Suprapubic skin (tissue), 4 donors: ENCODE measurements around the gene ARPP19. TPM values are rescaled to one million over a fixed set of nuclear protein-coding genes. Genes with fewer than 3 reads are reported as not detected.
"Not testable (repeated sequence)": the region's sequence is repeated elsewhere in the genome, so short reads cannot be mapped to it uniquely, and the experiment has no call there.

Source experiments
- DNase-seq, 2 donors: peaks; one replicate each; pipeline ENCODE4 v3.0.0-alpha.2; 2019; ENCODE audit warnings: low spot score in 2 of 2
- H3K27ac ChIP-seq: fragments of 200-600 bp; sonication (generic); one replicate; pipeline ENCODE4 v1.5.1; 2019
- H3K27me3 ChIP-seq: fragments of 200-600 bp; sonication (generic); one replicate; pipeline ENCODE4 v1.5.1; 2019
- H3K36me3 ChIP-seq: fragments of 200-600 bp; sonication (generic); one replicate; pipeline ENCODE4 v1.5.1; 2019
- H3K4me1 ChIP-seq: fragments of 200-600 bp; sonication (generic); one replicate; pipeline ENCODE4 v1.5.1; 2019
- H3K4me3 ChIP-seq: fragments of 200-600 bp; sonication (generic); one replicate; pipeline ENCODE4 v1.5.1; 2019; ENCODE audit warnings: mild to moderate bottlenecking
- H3K9me3 ChIP-seq: fragments of 200-600 bp; sonication (generic); one replicate; pipeline ENCODE4 v1.5.1; 2019
- EP300 ChIP-seq: sonication (generic); formaldehyde crosslinking; IDR thresholded peaks from one replicate; pipeline ENCODE4 v1.6.1; 2017; ENCODE audit warnings: antibody characterized with exemption
- POLR2A ChIP-seq, 2 donors: fragments of 450-650 bp; IDR thresholded peaks; one replicate each; pipeline ENCODE4 v1.6.1; 2017; ENCODE audit warnings: antibody characterized with exemption in 2 of 2, mild to moderate bottlenecking in 2 of 2, moderate library complexity in 2 of 2
- POLR2AphosphoS5 ChIP-seq, 3 donors: sonication (generic); formaldehyde crosslinking; IDR thresholded peaks; one replicate each; pipeline ENCODE4 v1.6.1; 2017; ENCODE audit warnings: antibody characterized with exemption in 3 of 3
- WGBS: methylation state at CpG from one replicate; pipeline ENCODE4 v1.1.5; 2018; 5-methylcytosine and 5-hydroxymethylcytosine counted together
- total RNA-seq, 4 donors: library from RNA; depleted of rRNA; stranded (reverse); fragments of >200 nt; gene quantifications; one replicate each; pipeline ENCODE4 v1.1.0, GENCODE V29; 2016
- TF ChIP-seq, protein P1 (sequence below), 2 donors: fragments of 200-600 bp in 1 of 2; fragments of 450-650 bp in 1 of 2; sonication (generic) in 1 of 2; IDR thresholded peaks; one replicate each; pipeline ENCODE4 v1.5.1; 2016 to 2019; ENCODE audit warnings: antibody characterized with exemption in 2 of 2, mild to moderate bottlenecking in 1 of 2, moderate library complexity in 1 of 2

Gene ARPP19
- total RNA-seq, 4 donors from 2014 or later = 69.5 to 96.5 (median 86.8) TPM

DNA sequence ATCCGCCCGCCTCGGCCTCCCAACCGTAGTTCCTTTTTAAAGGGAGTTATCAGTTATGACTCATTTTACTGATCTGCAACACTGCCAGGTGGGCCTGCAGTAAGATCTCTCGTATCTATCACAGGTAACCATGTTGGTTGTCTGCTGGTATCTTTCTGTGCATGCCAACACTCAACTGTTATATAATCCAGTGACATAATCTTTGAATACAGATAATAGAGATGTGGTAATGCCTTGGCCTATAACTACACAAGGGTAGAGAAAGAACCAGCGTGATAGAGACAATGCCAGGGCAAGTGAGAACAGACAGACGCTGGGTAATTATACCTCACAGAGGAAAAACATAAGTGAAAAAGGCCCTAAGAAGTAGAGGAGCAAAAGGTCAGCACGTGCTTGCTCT is 11.0 kb upstream of the ARPP19 start:
- DNase-seq = no peak
- H3K27ac ChIP-seq = no peak overlapping the region
- H3K9me3 ChIP-seq = no peaks in the 10 kb centered on the region
- H3K27me3 ChIP-seq = no peaks in the 10 kb centered on the region
- 58% methylated on average over 8 of the region's 8 CpGs for WGBS
- no peaks in the 10 kb centered on the region for H3K4me1 ChIP-seq
- peaks cover 36% of the 10 kb centered on the region for H3K36me3 ChIP-seq
- no peak for TF ChIP-seq POLR2A (IDR thresholded peaks at IDR 0.05)
- TF ChIP-seq, protein P1, sequence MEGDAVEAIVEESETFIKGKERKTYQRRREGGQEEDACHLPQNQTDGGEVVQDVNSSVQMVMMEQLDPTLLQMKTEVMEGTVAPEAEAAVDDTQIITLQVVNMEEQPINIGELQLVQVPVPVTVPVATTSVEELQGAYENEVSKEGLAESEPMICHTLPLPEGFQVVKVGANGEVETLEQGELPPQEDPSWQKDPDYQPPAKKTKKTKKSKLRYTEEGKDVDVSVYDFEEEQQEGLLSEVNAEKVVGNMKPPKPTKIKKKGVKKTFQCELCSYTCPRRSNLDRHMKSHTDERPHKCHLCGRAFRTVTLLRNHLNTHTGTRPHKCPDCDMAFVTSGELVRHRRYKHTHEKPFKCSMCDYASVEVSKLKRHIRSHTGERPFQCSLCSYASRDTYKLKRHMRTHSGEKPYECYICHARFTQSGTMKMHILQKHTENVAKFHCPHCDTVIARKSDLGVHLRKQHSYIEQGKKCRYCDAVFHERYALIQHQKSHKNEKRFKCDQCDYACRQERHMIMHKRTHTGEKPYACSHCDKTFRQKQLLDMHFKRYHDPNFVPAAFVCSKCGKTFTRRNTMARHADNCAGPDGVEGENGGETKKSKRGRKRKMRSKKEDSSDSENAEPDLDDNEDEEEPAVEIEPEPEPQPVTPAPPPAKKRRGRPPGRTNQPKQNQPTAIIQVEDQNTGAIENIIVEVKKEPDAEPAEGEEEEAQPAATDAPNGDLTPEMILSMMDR (IDR thresholded peaks at IDR 0.05) = no peak
- TF ChIP-seq EP300 = no peak
- no peak for TF ChIP-seq POLR2AphosphoS5 (IDR thresholded peaks at IDR 0.05)
- H3K4me3 ChIP-seq = no peak overlapping the region

DNA sequence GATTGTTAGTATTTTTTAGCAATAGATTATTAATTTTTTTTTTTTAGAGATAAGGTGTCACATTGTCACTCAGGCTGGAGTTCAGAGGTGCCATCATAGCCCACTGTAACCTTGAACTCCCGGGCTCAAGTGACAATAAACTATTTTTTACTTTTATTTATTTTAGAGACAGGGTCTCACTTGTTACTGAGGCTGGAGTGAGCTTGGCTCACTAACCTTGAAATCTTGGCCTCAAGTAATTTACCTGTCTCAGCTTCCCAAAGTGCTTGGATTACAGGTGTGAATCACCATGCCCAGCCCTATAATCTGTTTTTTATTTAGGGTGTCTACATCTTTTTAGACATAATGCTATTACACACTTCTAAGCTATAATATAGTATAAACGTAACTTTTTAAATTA is 7.9 kb upstream of the ARPP19 start:
- no peak overlapping the region for H3K27ac ChIP-seq
- no peak overlapping the region for H3K4me3 ChIP-seq
- WGBS = 98% methylated on average over 2 of the region's 2 CpGs
- no peaks in the 10 kb centered on the region for H3K27me3 ChIP-seq
- H3K36me3 ChIP-seq = peaks cover 9% of the 10 kb centered on the region
- H3K9me3 ChIP-seq = no peaks in the 10 kb centered on the region
- no peaks in the 10 kb centered on the region for H3K4me1 ChIP-seq
- DNase-seq = no peak
- no peak for TF ChIP-seq EP300

DNA sequence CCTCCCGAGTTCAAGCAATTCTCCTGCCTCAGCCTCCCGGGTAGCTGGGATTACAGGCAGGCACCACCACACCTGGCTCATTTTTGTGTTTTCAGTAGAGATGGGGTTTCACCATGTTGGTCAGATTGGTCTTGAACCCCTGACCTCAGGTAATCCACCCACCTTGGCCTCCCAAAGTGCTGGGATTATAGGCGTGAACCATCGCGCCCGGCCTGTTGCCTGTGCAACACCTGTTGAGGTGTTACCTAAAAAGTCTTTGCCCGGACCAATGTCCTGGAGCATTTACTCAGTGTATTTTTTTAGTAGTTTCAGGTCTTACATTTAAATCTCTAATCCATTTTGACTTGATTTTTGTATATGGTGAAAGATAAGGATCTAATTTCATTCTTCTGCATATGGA is 6.7 kb upstream of the ARPP19 start:
- 97% methylated on average over 7 of the region's 7 CpGs for WGBS
- H3K9me3 ChIP-seq, H3K4me3 ChIP-seq, DNase-seq, H3K36me3 ChIP-seq, H3K4me1 ChIP-seq, H3K27me3 ChIP-seq, H3K27ac ChIP-seq: not testable (repeated sequence)

DNA sequence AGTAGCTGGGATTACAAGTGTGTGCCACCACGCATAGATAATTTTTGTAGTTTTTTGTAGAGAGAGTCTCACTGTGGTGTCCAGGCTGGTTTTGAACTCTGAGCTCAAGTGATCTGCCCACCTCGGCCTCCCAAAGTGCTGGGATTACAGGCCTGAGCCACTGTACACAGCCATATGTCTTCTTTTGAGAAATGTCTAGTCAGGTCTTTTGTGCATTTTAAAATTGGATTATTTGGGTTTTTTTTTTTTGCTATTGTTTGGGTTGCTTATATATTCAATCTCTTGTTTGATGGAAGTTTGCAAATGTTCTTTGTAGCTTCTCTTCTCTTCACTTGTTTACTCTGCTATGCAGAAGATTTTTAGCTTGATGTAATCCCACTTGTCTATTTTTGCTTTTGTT is 6.2 kb upstream of the ARPP19 start:
- 97% methylated on average over 2 of the region's 2 CpGs for WGBS

DNA sequence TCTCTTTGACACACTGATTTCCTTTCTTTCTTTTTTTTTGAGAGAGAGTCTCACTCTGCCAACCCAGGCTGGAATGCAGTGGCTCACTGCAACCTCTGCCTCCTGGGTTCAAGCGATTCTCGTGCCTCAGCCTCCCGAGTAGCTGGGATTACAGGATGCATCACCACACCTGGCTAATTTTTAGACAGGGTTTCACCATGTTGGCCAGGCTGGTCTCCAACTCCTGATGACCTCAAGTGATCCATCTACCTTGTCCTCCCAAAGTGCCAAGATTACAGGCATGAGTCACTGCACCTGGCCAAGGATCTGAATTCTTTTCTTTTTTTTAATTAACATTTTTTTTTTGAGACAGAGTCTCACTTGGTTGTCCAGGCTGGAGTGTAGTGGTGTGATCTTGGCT is 5.8 kb upstream of the ARPP19 start:
- not testable (repeated sequence) for H3K4me1 ChIP-seq, H3K27me3 ChIP-seq, H3K9me3 ChIP-seq, H3K4me3 ChIP-seq, DNase-seq, H3K36me3 ChIP-seq, H3K27ac ChIP-seq
- 79% methylated on average over 3 of the region's 3 CpGs for WGBS

More for the DNA sequence above, 6.2 kb upstream of the ARPP19 start:
- Histone ChIP-seq H3K36me3 (no peaks in the 10 kb centered on the region), H3K4me1 (no peaks in the 10 kb centered on the region), H3K9me3 (no peaks in the 10 kb centered on the region), H3K4me3 (no peak overlapping the region), H3K27me3 (no peaks in the 10 kb centered on the region), H3K27ac (no peak overlapping the region)
- no peak for TF ChIP-seq POLR2AphosphoS5 (IDR thresholded peaks at IDR 0.05)
- TF ChIP-seq EP300 = no peak
- no peak for TF ChIP-seq POLR2A (IDR thresholded peaks at IDR 0.05)
- TF ChIP-seq, protein P1 (IDR thresholded peaks at IDR 0.05) = no peak
- no peak for DNase-seq

DNA sequence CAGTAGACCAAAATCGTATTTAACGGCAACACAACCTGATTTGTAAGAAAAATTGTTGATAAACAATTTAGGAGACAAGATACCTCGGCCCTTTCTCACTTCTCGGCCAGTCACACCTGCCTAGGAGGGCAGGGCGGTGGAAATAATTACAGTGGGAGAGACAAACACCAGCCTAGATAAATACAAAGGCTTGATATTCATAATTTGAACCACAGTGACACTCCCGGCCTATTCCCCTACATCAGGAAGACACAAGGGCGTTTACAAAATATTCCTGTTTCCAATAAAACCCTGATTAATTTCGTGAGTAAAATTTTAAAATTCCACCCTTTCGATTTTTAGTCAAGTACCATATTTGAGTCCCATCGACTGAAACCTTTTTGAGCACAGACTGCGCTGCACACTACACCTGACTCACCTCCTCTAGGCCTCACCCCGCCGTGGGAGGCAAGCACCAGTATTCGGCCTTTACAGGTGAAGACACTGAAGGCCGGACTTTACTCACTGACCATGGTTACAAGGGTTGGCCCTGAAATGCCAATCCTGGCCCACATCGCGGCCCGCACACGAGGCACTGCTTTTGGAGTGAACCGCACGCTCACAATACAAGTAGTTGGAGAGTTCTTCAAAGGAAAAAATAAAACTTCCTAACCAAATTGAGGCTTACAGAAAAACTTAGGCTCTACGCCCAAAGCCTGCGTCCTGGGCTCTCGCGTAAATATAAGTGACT is 794 bp downstream of the ARPP19 start:
- H3K36me3 ChIP-seq = no peaks in the 10 kb centered on the region
- TF ChIP-seq, protein P1 (IDR thresholded peaks at IDR 0.05) = no peak
- no peak for TF ChIP-seq EP300
- TF ChIP-seq POLR2AphosphoS5 (IDR thresholded peaks at IDR 0.05) = no peak
- no peak for TF ChIP-seq POLR2A (IDR thresholded peaks at IDR 0.05)
- peak overlapping the region; percentile 89 for H3K4me3 ChIP-seq
- no peaks in the 10 kb centered on the region for H3K9me3 ChIP-seq
- H3K27ac ChIP-seq = peak overlapping the region; percentile 99
- H3K27me3 ChIP-seq = no peaks in the 10 kb centered on the region
- WGBS = 2% methylated on average over 25 of the region's 25 CpGs
- peaks cover 42% of the 10 kb centered on the region for H3K4me1 ChIP-seq
- no peak for DNase-seq

DNA sequence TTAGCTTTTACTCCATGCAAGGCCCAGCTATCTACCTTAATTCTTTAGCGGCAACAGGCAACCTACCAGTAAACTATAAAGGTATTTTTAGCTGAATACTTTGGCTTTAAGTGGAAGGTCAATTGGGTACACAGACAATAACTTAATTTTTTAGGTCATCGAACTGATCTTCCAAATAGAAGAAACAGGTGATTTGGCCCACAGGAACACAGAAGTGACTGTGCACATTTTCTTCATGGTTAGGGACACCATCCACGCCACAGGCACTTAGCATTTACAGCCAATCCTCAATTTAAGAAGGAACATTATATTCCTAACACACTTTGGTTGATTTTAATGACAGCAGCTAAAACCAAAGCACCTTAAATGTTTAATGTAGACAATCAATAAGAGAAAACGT is 1.9 kb downstream of the ARPP19 start:
- Histone ChIP-seq H3K27ac (no peak overlapping the region), H3K4me1 (peaks cover 45% of the 10 kb centered on the region), H3K27me3 (no peaks in the 10 kb centered on the region), H3K4me3 (peak overlapping the region; percentile 89), H3K36me3 (no peaks in the 10 kb centered on the region), H3K9me3 (no peaks in the 10 kb centered on the region)
- TF ChIP-seq EP300 (no peak), POLR2AphosphoS5 (IDR thresholded peaks at IDR 0.05) (no peak), POLR2A (IDR thresholded peaks at IDR 0.05) (no peak)
- DNase-seq = no peak
- WGBS = 48% methylated on average over 4 of the region's 4 CpGs

DNA sequence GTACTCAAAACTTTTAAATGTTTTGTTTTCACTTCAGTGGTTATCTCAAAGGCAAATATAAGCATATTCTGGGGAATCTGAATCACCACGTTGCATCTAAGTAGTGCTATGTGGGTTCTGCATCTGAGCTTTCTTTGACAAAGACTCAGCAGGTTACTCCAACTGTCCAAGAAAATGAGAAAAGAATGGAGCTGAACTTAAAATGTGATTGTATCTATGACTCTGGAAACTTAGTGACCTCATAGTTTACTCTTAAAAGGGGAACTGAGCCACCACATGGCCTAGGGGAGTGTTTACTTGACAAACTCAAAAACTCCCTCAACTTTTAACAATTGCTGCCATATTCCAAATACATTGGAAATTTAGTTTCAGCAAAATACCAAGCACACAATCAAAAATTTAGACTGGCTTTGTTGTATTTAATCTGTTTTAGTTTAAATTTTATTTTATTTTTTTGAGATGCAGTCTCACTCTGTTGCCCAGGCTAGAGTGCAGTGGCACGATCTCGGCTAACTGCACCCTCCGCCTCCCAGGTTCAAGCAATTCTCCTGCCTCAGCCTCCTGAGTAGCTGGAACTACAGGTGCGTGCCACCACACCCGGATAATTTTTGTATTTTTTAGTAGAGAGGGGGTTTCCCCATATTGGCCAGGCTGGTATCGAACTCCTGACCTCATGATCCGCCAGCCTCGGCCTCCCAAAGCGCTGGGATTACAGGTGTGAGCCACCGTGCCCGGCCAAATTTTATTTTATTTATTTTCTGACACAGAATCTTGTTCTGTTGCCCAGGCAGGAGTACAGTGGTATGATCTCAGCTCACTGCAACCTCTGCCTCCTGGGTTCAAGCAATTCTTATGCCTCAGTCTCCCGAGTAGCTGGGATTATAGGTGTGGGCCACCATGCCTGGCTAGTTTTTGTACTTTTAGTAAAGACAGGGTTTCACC is 3.1 kb downstream of the ARPP19 start:
- H3K4me1 ChIP-seq = peaks cover 49% of the 10 kb centered on the region
- not testable (repeated sequence) for H3K36me3 ChIP-seq, H3K4me3 ChIP-seq, DNase-seq, H3K9me3 ChIP-seq, H3K27ac ChIP-seq, H3K27me3 ChIP-seq
- 93% methylated on average over 13 of the region's 13 CpGs for WGBS
